ENCODE data around the gene IL1RAPL2. TPM values are rescaled to one million over a fixed set of nuclear protein-coding genes. Genes with fewer than 3 reads are reported as not detected.
"Not testable (repeated sequence)": the region's sequence is repeated elsewhere in the genome, so short reads cannot be mapped to it uniquely, and the experiment has no call there.

The IL1RAPL2 gene
- polyA plus RNA-seq, 1 of the 3 experiments (the other 2 are of a cell fraction) = 0.13 TPM

DNA sequence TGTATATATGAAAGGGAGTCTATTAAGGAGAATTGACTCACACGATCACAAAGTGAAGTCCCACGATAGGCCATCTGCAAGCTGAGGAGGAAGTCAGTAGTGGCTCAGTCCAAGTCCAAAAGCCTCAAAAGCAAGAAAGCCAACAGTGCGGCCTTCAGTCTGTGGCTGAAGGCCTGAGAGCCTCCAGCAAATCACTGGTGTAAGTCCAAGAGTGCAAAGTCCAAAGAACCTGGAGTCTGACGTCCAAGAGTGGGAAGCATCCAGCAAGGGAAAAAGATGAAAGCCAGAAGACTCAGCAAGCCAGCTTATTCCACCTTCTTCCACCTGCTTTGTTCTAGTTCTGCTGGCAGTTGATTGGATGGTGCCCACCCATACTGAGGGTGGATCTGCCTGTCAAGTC is 104.1 kb downstream of the IL1RAPL2 start:
- no peak overlapping the region for H2AFZ ChIP-seq (ENCODE audit: low read depth)
- no peak overlapping the region for H3K4me2 ChIP-seq
- H3K9me3 ChIP-seq = no peaks in the 10 kb centered on the region
- 8% methylated on average over 4 of the region's 4 CpGs for WGBS (ENCODE audit: low lambda C conversion rate)
- H3K27me3 ChIP-seq (ENCODE audit: insufficient read depth) = no peaks in the 10 kb centered on the region
- no peaks in the 10 kb centered on the region for H3K36me3 ChIP-seq (replicated peaks in 1 of 2; ENCODE audit: control insufficient read depth in 1 of 2, insufficient read depth in 2 of 2, low read length in 1 of 2)
- no peaks in the 10 kb centered on the region for H4K20me1 ChIP-seq (ENCODE audit: insufficient read depth)
- TF ChIP-seq, protein P1, sequence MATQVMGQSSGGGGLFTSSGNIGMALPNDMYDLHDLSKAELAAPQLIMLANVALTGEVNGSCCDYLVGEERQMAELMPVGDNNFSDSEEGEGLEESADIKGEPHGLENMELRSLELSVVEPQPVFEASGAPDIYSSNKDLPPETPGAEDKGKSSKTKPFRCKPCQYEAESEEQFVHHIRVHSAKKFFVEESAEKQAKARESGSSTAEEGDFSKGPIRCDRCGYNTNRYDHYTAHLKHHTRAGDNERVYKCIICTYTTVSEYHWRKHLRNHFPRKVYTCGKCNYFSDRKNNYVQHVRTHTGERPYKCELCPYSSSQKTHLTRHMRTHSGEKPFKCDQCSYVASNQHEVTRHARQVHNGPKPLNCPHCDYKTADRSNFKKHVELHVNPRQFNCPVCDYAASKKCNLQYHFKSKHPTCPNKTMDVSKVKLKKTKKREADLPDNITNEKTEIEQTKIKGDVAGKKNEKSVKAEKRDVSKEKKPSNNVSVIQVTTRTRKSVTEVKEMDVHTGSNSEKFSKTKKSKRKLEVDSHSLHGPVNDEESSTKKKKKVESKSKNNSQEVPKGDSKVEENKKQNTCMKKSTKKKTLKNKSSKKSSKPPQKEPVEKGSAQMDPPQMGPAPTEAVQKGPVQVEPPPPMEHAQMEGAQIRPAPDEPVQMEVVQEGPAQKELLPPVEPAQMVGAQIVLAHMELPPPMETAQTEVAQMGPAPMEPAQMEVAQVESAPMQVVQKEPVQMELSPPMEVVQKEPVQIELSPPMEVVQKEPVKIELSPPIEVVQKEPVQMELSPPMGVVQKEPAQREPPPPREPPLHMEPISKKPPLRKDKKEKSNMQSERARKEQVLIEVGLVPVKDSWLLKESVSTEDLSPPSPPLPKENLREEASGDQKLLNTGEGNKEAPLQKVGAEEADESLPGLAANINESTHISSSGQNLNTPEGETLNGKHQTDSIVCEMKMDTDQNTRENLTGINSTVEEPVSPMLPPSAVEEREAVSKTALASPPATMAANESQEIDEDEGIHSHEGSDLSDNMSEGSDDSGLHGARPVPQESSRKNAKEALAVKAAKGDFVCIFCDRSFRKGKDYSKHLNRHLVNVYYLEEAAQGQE (IDR thresholded peaks at IDR 0.05; ENCODE audit: low read depth, low read length) = no peak
- TF ChIP-seq EP300 (IDR thresholded peaks at IDR 0.05; ENCODE audit: borderline replicate concordance in 1 of 2, low read depth in 1 of 2, low read length in 1 of 2) (no peak), NRF1 (IDR thresholded peaks at IDR 0.05; ENCODE audit: low read depth, low read length) (no peak)
- ChIA-PET POLR2A (no interaction called here), CTCF (no interaction called here)
- H3K79me2 ChIP-seq (ENCODE audit: insufficient read depth) = no peaks in the 10 kb centered on the region
- H3K4me1 ChIP-seq (ENCODE audit: control insufficient read depth in 1 of 2, insufficient read depth in 2 of 2, low read depth in 1 of 2, low read length in 1 of 2) = no peaks in the 10 kb centered on the region
- no peaks in the 10 kb centered on the region for H3F3A ChIP-seq (replicated peaks; ENCODE audit: insufficient read depth)
- no peaks in the 10 kb centered on the region for H3K9me2 ChIP-seq
- no peak overlapping the region for H3K4me3 ChIP-seq (ENCODE audit: low read depth in 2 of 2, low read length in 1 of 2)
- DNase-seq = no peak
- H3K9ac ChIP-seq = no peak overlapping the region
- H3K27ac ChIP-seq (ENCODE audit: low read depth in 2 of 2, low read length in 1 of 2) = no peak overlapping the region

DNA sequence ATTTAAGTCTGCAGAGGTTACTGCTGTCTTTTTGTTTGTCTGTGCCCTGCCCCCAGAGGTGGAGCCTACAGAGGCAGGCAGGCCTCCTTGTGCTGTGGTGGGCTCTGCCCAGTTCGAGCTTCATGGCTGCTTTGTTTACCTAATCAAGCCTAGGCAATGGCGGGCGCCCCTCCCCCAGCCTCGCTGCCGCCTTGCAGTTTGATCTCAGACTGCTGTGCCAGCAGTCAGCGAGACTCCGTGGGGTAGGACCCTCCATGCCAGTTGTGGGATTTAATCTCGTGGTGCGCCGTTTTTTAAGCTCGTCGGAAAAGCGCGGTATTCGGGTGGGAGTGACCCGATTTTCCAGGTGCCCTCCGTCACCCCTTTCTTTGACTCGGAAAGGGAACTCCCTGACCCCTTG is 111.5 kb downstream of the IL1RAPL2 start:
- DNase-seq; H3K9me3 ChIP-seq; CTCF ChIA-PET; H3K27me3 ChIP-seq (ENCODE audit: insufficient read depth); H3K27ac ChIP-seq (ENCODE audit: low read depth in 2 of 2, low read length in 1 of 2); H3K9ac ChIP-seq; POLR2A ChIA-PET; H3K4me1 ChIP-seq (ENCODE audit: control insufficient read depth in 1 of 2, insufficient read depth in 2 of 2, low read depth in 1 of 2, low read length in 1 of 2); H4K20me1 ChIP-seq (ENCODE audit: insufficient read depth); H3K36me3 ChIP-seq (replicated peaks in 1 of 2; ENCODE audit: control insufficient read depth in 1 of 2, insufficient read depth in 2 of 2, low read length in 1 of 2); H3K79me2 ChIP-seq (ENCODE audit: insufficient read depth); H2AFZ ChIP-seq (ENCODE audit: low read depth); H3K9me2 ChIP-seq; H3F3A ChIP-seq (replicated peaks; ENCODE audit: insufficient read depth); H3K4me3 ChIP-seq (ENCODE audit: low read depth in 2 of 2, low read length in 1 of 2); H3K4me2 ChIP-seq: not testable (repeated sequence)
- 40% methylated on average over 16 of the region's 18 CpGs for WGBS (ENCODE audit: low lambda C conversion rate)

DNA sequence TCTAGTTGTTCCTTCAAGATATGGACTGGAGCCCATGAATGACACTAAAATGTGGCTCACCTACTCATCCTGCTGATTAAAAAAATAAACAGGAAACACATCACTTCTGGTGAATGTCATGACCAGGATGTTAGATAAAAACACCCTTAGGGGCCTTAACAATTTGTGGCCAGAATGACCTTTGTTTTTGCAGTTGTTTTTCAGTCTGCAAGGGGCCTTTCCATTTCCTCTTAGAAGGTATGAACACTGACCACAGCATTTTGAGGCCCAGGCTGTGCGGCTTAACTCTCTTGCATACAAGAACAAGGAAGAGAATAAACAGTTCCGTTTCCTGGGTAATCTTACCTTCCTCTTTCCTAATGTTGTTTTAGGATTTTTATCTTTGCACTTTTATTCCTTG is 113.2 kb downstream of the IL1RAPL2 start:
- no peak for DNase-seq
- Histone ChIP-seq H3K27ac (ENCODE audit: low read depth in 2 of 2, low read length in 1 of 2) (no peak overlapping the region), H3K4me2 (no peak overlapping the region), H3K9ac (no peak overlapping the region), H3K9me3 (no peaks in the 10 kb centered on the region), H3K4me1 (ENCODE audit: control insufficient read depth in 1 of 2, insufficient read depth in 2 of 2, low read depth in 1 of 2, low read length in 1 of 2) (no peaks in the 10 kb centered on the region), H3F3A (replicated peaks; ENCODE audit: insufficient read depth) (no peaks in the 10 kb centered on the region), H3K79me2 (ENCODE audit: insufficient read depth) (no peaks in the 10 kb centered on the region), H3K36me3 (replicated peaks in 1 of 2; ENCODE audit: control insufficient read depth in 1 of 2, insufficient read depth in 2 of 2, low read length in 1 of 2) (no peaks in the 10 kb centered on the region), H3K27me3 (ENCODE audit: insufficient read depth) (no peaks in the 10 kb centered on the region), H2AFZ (ENCODE audit: low read depth) (no peak overlapping the region), H3K9me2 (no peaks in the 10 kb centered on the region), H3K4me3 (ENCODE audit: low read depth in 2 of 2, low read length in 1 of 2) (no peak overlapping the region), H4K20me1 (ENCODE audit: insufficient read depth) (no peaks in the 10 kb centered on the region)
- ChIA-PET CTCF (interaction anchor here (1.0 kb wide), 1 partner anchor 17 kb away, joined by 4 read pairs; no protein-coding TSS in a partner anchor), POLR2A (no interaction called here)
- WGBS (ENCODE audit: low lambda C conversion rate) = 9% methylated on average over 2 of the region's 2 CpGs
- no peak for TF ChIP-seq NFIC (IDR thresholded peaks at IDR 0.05; ENCODE audit: borderline replicate concordance)
- TF ChIP-seq MXI1 (IDR thresholded peaks at IDR 0.05; ENCODE audit: low read depth, low read length) = no peak
- TF ChIP-seq, protein P2, sequence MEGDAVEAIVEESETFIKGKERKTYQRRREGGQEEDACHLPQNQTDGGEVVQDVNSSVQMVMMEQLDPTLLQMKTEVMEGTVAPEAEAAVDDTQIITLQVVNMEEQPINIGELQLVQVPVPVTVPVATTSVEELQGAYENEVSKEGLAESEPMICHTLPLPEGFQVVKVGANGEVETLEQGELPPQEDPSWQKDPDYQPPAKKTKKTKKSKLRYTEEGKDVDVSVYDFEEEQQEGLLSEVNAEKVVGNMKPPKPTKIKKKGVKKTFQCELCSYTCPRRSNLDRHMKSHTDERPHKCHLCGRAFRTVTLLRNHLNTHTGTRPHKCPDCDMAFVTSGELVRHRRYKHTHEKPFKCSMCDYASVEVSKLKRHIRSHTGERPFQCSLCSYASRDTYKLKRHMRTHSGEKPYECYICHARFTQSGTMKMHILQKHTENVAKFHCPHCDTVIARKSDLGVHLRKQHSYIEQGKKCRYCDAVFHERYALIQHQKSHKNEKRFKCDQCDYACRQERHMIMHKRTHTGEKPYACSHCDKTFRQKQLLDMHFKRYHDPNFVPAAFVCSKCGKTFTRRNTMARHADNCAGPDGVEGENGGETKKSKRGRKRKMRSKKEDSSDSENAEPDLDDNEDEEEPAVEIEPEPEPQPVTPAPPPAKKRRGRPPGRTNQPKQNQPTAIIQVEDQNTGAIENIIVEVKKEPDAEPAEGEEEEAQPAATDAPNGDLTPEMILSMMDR (IDR thresholded peaks at IDR 0.05) = no peak
- TF ChIP-seq, protein P1 (IDR thresholded peaks at IDR 0.05; ENCODE audit: low read depth, low read length) = no peak
- TF ChIP-seq SMC3 (IDR thresholded peaks at IDR 0.05; ENCODE audit: low read depth, low read length) = no peak
- TF ChIP-seq CHD2 (IDR thresholded peaks at IDR 0.05; ENCODE audit: low read length, partially characterized antibody) = no peak
- TF ChIP-seq, protein P3, sequence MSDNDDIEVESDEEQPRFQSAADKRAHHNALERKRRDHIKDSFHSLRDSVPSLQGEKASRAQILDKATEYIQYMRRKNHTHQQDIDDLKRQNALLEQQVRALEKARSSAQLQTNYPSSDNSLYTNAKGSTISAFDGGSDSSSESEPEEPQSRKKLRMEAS (IDR thresholded peaks at IDR 0.05; ENCODE audit: low read depth) = no peak
- TF ChIP-seq GATA2 (CRISPR knock-in tag; IDR thresholded peaks at IDR 0.05) = no peak
- TF ChIP-seq, protein P4, sequence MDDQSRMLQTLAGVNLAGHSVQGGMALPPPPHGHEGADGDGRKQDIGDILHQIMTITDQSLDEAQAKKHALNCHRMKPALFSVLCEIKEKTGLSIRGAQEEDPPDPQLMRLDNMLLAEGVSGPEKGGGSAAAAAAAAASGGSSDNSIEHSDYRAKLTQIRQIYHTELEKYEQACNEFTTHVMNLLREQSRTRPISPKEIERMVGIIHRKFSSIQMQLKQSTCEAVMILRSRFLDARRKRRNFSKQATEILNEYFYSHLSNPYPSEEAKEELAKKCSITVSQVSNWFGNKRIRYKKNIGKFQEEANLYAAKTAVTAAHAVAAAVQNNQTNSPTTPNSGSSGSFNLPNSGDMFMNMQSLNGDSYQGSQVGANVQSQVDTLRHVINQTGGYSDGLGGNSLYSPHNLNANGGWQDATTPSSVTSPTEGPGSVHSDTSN (IDR thresholded peaks at IDR 0.05) = no peak

Data from SK-N-SH (cell line).